IPS-15b (cell line): ENCODE data around the gene FGD5.

Experiments used
- H3K27me3 ChIP-seq: one replicate; pipeline ENCODE4 v1.6.1; 2013; ENCODE audit warnings: low read length; ENCODE audit not compliant: control insufficient read depth, insufficient read depth
- H3K36me3 ChIP-seq: one replicate; pipeline ENCODE4 v1.6.1; 2013; ENCODE audit warnings: low read length; ENCODE audit not compliant: control insufficient read depth, insufficient read depth
- H3K4me1 ChIP-seq: one replicate; pipeline ENCODE4 v1.6.1; 2013; ENCODE audit warnings: mild to moderate bottlenecking, low read length; ENCODE audit not compliant: control insufficient read depth, insufficient read depth
- H3K4me3 ChIP-seq: one replicate; pipeline ENCODE4 v1.5.1; 2013; ENCODE audit warnings: low read depth, low read length
- H3K9ac ChIP-seq: one replicate; pipeline ENCODE4 v1.6.1; 2013; ENCODE audit warnings: low read depth, mild to moderate bottlenecking, low read length
- H3K9me3 ChIP-seq: one replicate; pipeline ENCODE4 v1.6.1; 2013; ENCODE audit warnings: mild to moderate bottlenecking, low read length; ENCODE audit not compliant: control insufficient read depth, insufficient read depth

FGD5 gene

DNA sequence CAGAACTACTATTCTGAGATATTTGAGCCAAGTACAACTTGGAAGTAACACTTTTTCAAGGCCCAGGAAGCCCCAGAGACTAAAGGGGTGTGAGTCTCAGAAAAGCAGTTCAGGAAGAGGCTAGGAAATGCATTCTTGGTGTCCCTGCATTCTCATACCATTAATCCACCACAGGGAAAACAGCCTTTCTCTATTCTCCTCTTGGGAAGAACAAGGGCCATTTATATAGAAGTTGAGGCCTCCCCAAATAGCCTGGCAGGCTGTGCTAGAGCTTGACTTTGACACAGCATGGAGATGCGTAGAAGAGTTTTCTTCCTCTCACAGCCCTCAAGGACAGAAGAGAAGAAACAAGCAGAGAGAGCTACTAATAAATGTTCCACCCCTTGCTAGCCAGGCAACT is 123.1 kb downstream of the FGD5 start:
- Histone ChIP-seq H3K4me1 (no peaks in the 10 kb centered on the region), H3K4me3 (no peak overlapping the region), H3K9me3 (no peaks in the 10 kb centered on the region), H3K9ac (no peak overlapping the region), H3K36me3 (peaks cover 6% of the 10 kb centered on the region), H3K27me3 (no peaks in the 10 kb centered on the region)

DNA sequence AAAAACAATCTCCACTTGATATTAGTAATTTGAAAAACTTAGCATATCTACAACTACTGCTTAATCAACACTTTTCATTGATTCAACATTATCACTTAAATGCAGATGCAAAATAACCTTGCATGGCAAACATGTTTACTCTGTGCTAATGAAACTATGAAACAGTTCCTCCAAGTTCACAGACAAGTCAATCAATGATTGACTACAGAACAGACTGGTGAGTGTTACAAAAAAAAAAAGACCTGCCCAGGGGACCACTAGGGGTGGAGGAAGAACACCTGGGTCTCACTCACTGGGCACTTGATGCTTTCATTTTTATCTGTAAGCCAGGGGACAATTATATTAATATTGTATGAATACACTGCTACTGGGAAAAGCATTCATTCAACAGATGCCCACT is 124.3 kb downstream of the FGD5 start:
- Histone ChIP-seq H3K9ac (no peak overlapping the region), H3K36me3 (peaks cover 6% of the 10 kb centered on the region), H3K27me3 (no peaks in the 10 kb centered on the region), H3K4me3 (no peak overlapping the region), H3K4me1 (no peaks in the 10 kb centered on the region), H3K9me3 (no peaks in the 10 kb centered on the region)

- no peaks in the 10 kb centered on the region for H3K27me3 ChIP-seq
- peaks cover 6% of the 10 kb centered on the region for H3K4me1 ChIP-seq
- peak overlapping the region; percentile 78 for H3K4me3 ChIP-seq
- H3K36me3 ChIP-seq, result peaks cover 6% of the 10 kb centered on the region
- no peaks in the 10 kb centered on the region for H3K9me3 ChIP-seq
- no peak overlapping the region for H3K9ac ChIP-seq
These were observed 127.5 kb downstream of the FGD5 start for GRCh38 chr3:14946236-14946635.

DNA sequence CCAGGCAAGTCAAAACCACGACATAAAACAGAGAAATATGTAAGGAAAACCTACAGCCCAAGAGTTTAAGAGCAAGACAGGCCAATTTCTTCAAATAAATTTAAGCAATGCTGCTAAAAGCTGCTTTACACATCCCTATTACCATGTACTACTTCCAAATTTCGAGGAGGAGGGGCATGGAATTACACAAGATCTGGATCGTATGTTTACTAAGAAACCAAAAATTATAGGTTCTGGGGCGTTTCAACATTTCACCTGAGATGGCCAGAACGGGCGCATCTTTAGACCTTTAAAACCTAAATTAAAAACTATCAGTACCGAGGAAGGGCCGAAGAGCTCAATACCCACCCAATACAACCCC is 128.0 kb downstream of the FGD5 start:
- peaks cover 6% of the 10 kb centered on the region for H3K4me1 ChIP-seq
- H3K36me3 ChIP-seq, result peaks cover 6% of the 10 kb centered on the region
- H3K27me3 ChIP-seq, result no peaks in the 10 kb centered on the region
- H3K4me3 ChIP-seq, result peak overlapping the region; percentile 78
- peak overlapping the region; percentile 75 for H3K9ac ChIP-seq
- no peaks in the 10 kb centered on the region for H3K9me3 ChIP-seq

DNA sequence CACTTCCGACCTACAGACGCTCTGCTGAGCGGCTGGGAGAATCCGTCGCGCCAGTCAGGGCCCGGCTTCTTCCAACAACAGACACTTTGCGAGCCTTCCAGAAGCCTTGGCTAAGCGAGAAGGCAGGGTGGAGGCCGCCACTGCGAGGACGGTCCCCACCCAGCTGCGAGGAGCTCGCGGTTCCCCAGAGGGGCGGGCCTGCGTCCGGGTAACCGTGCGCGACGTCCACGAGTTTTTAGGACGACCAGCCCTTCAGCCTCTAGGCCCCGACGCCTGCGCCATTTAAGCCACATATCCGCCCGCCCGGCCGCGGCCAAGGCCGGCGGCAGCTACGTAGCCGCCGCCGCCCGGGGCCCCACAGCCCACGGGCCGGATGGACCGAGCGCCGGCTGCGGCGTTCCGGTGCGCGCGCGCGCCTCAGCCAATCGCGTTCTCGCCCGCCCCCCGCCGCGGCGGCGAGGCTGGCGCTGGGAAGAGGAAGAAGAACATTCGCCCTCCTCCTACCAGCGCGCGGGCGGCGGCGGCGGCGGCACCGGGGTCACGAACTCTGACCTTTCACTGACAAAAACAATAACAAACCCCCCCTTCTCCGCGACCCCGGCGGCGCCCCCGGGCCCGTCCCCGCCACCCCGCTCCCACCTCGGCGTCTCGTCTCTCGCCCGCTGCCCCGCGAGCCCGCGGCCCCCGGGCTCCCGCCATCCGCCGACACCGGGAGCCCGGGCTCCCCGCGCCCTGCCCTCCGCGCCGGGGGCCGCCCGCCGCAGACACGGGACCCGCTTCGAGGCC is 128.5 kb downstream of the FGD5 start, which contains the start of gene NR2C2:
Gene NR2C2, plus strand, starts transcription at position 484 of the 786 bp plus-strand sequence. CDS start 56,332 bp downstream, outside the sequence.
- Histone ChIP-seq H3K27me3 (no peaks in the 10 kb centered on the region), H3K36me3 (peaks cover 6% of the 10 kb centered on the region), H3K4me3 (peak within 1 kb of the TSS; percentile 78), H3K9me3 (no peaks in the 10 kb centered on the region), H3K9ac (peak within 1 kb of the TSS; percentile 77), H3K4me1 (peaks cover 6% of the 10 kb centered on the region)

GRCh38 chr3:14947886-14948608 is 129.3 kb downstream of the FGD5 start:
- H3K36me3 ChIP-seq, result peaks cover 6% of the 10 kb centered on the region

DNA sequence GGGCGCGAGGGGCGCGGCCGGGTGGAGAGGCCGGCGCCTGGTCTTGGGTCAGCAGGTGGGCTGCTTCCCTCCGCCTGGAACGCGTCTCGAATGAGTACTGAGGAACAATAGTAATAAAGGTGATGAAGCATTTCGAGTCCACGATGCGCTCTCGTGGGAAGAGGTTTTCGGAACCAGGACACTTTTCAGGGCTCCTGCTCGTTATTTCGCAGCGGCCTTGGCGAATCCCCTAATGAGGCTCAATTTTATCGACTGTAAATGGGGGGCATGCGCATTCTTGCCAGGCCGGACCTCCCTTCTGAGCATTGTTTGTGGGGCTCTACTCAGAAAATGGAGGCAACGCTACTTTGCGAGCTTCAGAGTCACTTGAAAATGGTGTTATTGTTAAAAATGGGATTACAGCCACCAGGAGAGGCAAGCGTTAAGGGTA is 129.9 kb downstream of the FGD5 start:
- H3K27me3 ChIP-seq, result no peaks in the 10 kb centered on the region
- peak overlapping the region; percentile 94 for H3K4me3 ChIP-seq
- H3K9me3 ChIP-seq, result no peaks in the 10 kb centered on the region
- H3K9ac ChIP-seq, result peak overlapping the region; percentile 63
- H3K4me1 ChIP-seq, result peaks cover 6% of the 10 kb centered on the region
- peaks cover 6% of the 10 kb centered on the region for H3K36me3 ChIP-seq

More at GRCh38 chr3:14947886-14948608, 129.3 kb downstream of the FGD5 start:
- Histone ChIP-seq H3K9ac (peak overlapping the region; percentile 77), H3K4me1 (peaks cover 6% of the 10 kb centered on the region), H3K9me3 (no peaks in the 10 kb centered on the region), H3K27me3 (no peaks in the 10 kb centered on the region), H3K4me3 (peak overlapping the region; percentile 76)

DNA sequence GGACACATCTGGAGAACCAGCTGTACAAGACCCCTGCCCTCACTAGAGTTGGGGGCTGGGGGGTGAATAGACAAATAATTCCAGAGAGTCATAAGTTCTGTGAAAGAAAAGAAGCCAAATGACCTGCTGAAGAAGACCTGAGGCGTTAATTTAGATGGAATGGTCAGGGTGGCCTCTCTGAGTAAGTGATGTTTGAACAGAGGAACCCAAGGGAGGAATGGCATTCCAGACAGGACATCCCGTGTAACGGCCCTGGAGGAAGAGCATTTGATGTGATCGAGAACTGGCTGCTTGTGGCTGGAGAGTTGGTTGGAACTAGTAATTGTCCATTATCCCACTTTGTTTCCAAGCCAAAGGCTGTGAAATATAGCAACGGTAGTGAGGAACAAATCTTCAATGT is 130.4 kb downstream of the FGD5 start:
- no peaks in the 10 kb centered on the region for H3K9me3 ChIP-seq
- H3K27me3 ChIP-seq, result no peaks in the 10 kb centered on the region
- peaks cover 6% of the 10 kb centered on the region for H3K4me1 ChIP-seq
- H3K36me3 ChIP-seq, result peaks cover 6% of the 10 kb centered on the region
- H3K4me3 ChIP-seq, result peak overlapping the region; percentile 94
- peak overlapping the region; percentile 63 for H3K9ac ChIP-seq

DNA sequence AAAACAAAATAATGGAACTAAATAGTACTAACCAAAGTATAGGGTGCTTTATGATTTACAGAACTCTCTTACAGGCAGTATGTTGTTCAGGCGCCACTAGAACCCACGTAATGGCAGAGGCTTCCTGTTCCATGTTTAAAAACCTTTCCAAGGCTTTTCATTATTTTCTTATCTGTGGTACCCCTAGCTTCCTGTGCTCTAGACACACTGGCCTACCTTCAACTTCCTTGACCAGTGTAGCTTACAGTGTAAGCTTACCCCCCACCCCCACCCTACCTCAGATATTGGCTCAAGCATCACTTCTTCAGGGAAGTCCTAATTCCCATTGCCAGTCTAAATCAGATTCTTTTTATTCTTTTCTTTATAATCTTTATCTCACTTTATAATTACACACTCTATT is 131.5 kb downstream of the FGD5 start:
- Histone ChIP-seq H3K9ac (no peak overlapping the region), H3K4me1 (peaks cover 6% of the 10 kb centered on the region), H3K27me3 (no peaks in the 10 kb centered on the region), H3K9me3 (no peaks in the 10 kb centered on the region), H3K36me3 (peaks cover 4% of the 10 kb centered on the region), H3K4me3 (no peak overlapping the region)

DNA sequence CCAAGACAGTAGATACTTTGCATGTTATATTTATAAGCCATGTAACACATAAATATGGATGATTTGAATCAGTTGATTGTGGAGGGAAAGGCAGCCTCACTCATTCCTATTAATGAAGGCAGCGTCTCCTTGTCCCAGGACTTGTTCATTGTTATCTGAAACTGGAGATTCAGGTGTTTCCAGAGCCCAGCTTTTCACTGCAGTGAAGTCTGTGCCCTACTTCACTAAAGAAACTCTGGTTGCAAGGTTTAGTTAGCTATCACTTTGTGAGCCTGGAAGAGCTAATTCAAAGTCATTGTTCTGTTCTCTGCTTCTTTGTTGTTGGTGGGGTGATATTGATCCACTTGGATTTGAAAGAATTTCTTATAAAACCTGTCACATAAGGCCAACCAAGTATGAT is 138.4 kb downstream of the FGD5 start:
- peaks cover 2% of the 10 kb centered on the region for H3K4me1 ChIP-seq
- no peak overlapping the region for H3K9ac ChIP-seq
- H3K36me3 ChIP-seq, result peaks cover 3% of the 10 kb centered on the region
- no peaks in the 10 kb centered on the region for H3K27me3 ChIP-seq
- no peaks in the 10 kb centered on the region for H3K9me3 ChIP-seq
- no peak overlapping the region for H3K4me3 ChIP-seq

GRCh38 chr3:14957925-14958324 is 139.2 kb downstream of the FGD5 start:
- H3K36me3 ChIP-seq, result peaks cover 3% of the 10 kb centered on the region
- H3K27me3 ChIP-seq, result no peaks in the 10 kb centered on the region
- no peaks in the 10 kb centered on the region for H3K9me3 ChIP-seq
- no peak overlapping the region for H3K9ac ChIP-seq
- H3K4me1 ChIP-seq, result peaks cover 2% of the 10 kb centered on the region
- H3K4me3 ChIP-seq, result no peak overlapping the region
